ENCODE measurements around the gene MAP3K20.

MAP3K20 gene

GRCh38 chr2:173043897-173044519, 31.6 kb upstream of the MAP3K20 start:
- no peak for TF ChIP-seq CTCF (IDR thresholded peaks at IDR 0.05; ENCODE audit: low read depth, low read length, missing control alignments)

GRCh38 chr2:173044686-173045085, 31.0 kb upstream of the MAP3K20 start:
- TF ChIP-seq CTCF (IDR thresholded peaks at IDR 0.05; ENCODE audit: low read depth, low read length, missing control alignments): no peak
- DNase-seq (ENCODE audit: low read depth): no peak
- no peak overlapping the region for H3K4me3 ChIP-seq (ENCODE audit: low read depth, low read length)

More at GRCh38 chr2:173043897-173044519, 31.6 kb upstream of the MAP3K20 start:
- no peak overlapping the region for H3K4me3 ChIP-seq (ENCODE audit: low read depth, low read length)
- no peak for DNase-seq (ENCODE audit: low read depth)

GRCh38 chr2:173045181-173045580, 30.5 kb upstream of the MAP3K20 start:
- no peak for DNase-seq (ENCODE audit: low read depth)
- H3K4me3 ChIP-seq (ENCODE audit: low read depth, low read length): no peak overlapping the region
- TF ChIP-seq CTCF (IDR thresholded peaks at IDR 0.05; ENCODE audit: low read depth, low read length, missing control alignments): no peak

- no peak overlapping the region for H3K4me3 ChIP-seq (ENCODE audit: low read depth, low read length)
- no peak for TF ChIP-seq CTCF (IDR thresholded peaks at IDR 0.05; ENCODE audit: low read depth, low read length, missing control alignments)
- DNase-seq (ENCODE audit: low read depth): no peak
Measured at GRCh38 chr2:173048522-173048896, 27.1 kb upstream of the MAP3K20 start.

- TF ChIP-seq CTCF (IDR thresholded peaks at IDR 0.05; ENCODE audit: low read depth, low read length, missing control alignments): no peak
- H3K4me3 ChIP-seq (ENCODE audit: low read depth, low read length): no peak overlapping the region
- DNase-seq (ENCODE audit: low read depth): no peak
Measured at GRCh38 chr2:173048897-173049661, 26.6 kb upstream of the MAP3K20 start.

- DNase-seq (ENCODE audit: low read depth): no peak
- TF ChIP-seq CTCF (IDR thresholded peaks at IDR 0.05; ENCODE audit: low read depth, low read length, missing control alignments): no peak
- no peak overlapping the region for H3K4me3 ChIP-seq (ENCODE audit: low read depth, low read length)
Measured at GRCh38 chr2:173049831-173050230, 25.8 kb upstream of the MAP3K20 start.

Measured in GM12864 (cell line).